Measurements from ENCODE around the gene YPEL3.

YPEL3 gene

DNA sequence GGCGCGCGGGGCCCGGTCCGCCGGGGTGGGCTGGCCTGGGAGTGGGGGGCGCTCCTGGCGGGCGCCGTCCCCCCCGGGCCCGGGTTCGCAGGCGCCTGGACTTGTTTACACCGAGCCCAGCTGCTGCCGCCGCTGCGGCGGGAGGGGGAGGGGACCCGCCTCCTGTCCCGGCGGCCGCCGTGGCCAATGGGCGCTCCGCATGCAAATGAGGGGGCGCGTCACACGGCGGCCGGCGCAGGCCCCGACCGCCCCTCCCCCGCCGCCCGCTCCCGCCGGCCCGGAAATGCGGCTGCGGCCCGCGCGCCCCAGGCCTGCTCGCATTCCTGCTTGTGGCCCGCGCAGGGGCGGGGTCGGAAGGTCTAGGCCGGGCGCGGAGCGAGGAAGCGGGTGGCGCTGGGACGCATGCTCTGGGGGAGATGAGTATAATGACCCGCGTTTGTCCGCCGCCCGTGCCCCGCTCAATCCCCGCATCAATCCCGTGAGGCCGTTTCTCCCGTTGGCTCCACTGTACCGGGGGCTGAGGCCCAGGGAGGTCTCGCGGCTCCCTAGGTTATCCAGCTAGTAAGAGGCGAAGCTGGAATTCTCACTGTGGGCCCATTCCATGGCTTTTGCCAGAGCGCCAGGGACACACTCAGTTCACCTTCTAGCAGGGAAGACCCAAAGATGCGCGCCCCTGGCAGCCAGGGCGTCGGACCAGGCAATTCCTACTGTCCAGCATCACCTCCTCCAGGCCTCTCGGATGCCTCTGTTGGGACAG lies at the start of gene YPEL3 (continued):
- TF ChIP-seq ZNF433 (tag by site-specific recombination; IDR thresholded peaks at IDR 0.05; ENCODE audit: low read depth) (no peak), ZNF132 (tag by site-specific recombination; IDR thresholded peaks at IDR 0.05; ENCODE audit: borderline replicate concordance) (no peak), OSR2 (tag by site-specific recombination; IDR thresholded peaks at IDR 0.05) (no peak), ZNF169 (tag by site-specific recombination; IDR thresholded peaks at IDR 0.05) (no peak), KLF16 (tag by site-specific recombination; IDR thresholded peaks at IDR 0.05) (peak; percentile 58; the same call in 1 of the 2 replicates), ZNF37A (tag by site-specific recombination; IDR thresholded peaks at IDR 0.05) (no peak), ZNF654 (tag by site-specific recombination; IDR thresholded peaks at IDR 0.05; ENCODE audit: low read depth) (no peak), HOXD13 (CRISPR knock-in tag; IDR thresholded peaks at IDR 0.05; ENCODE audit: borderline replicate concordance) (no peak), ZNF146 (tag by site-specific recombination; IDR thresholded peaks at IDR 0.05) (no peak; the same call in 1 of the 2 replicates), ZNF777 (tag by site-specific recombination; IDR thresholded peaks at IDR 0.05; ENCODE audit: borderline replicate concordance) (no peak), YY1 (tag by site-specific recombination; IDR thresholded peaks at IDR 0.05) (0 out of 2 replicates have a peak, but pooled peaks have one; percentile 12), ZNF302 (tag by site-specific recombination; IDR thresholded peaks at IDR 0.05; ENCODE audit: low read depth) (no peak), ZNF560 (tag by site-specific recombination; IDR thresholded peaks at IDR 0.05; ENCODE audit: borderline replicate concordance) (no peak), ZNF133 (tag by site-specific recombination; IDR thresholded peaks at IDR 0.05) (no peak), ZNF184 (tag by site-specific recombination; IDR thresholded peaks at IDR 0.05) (0 out of 2 replicates have a peak, but pooled peaks have one; percentile 10), ZNF366 (tag by site-specific recombination; conservative IDR thresholded peaks at IDR 0.05) (no peak), ZNF140 (tag by site-specific recombination; IDR thresholded peaks at IDR 0.05) (no peak; the same call in 1 of the 2 replicates), SP7 (tag by site-specific recombination; IDR thresholded peaks at IDR 0.05) (peak; percentile 76), TCF7L2 (IDR thresholded peaks at IDR 0.05; ENCODE audit: borderline replicate concordance, low read depth, low read length) (no peak), ZNF416 (tag by site-specific recombination; IDR thresholded peaks at IDR 0.05) (no peak), ZNF548 (tag by site-specific recombination; IDR thresholded peaks at IDR 0.05) (no peak), ZNF785 (tag by site-specific recombination; IDR thresholded peaks at IDR 0.05) (0 out of 2 replicates have a peak, but pooled peaks have one; percentile 48)
- TF ChIP-seq, protein P1, sequence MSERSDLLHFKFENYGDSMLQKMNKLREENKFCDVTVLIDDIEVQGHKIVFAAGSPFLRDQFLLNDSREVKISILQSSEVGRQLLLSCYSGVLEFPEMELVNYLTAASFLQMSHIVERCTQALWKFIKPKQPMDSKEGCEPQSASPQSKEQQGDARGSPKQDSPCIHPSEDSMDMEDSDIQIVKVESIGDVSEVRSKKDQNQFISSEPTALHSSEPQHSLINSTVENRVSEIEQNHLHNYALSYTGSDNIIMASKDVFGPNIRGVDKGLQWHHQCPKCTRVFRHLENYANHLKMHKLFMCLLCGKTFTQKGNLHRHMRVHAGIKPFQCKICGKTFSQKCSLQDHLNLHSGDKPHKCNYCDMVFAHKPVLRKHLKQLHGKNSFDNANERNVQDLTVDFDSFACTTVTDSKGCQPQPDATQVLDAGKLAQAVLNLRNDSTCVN (tag by site-specific recombination; optimal IDR thresholded peaks at IDR 0.05), result peak; percentile 87
- TF ChIP-seq, protein P2, sequence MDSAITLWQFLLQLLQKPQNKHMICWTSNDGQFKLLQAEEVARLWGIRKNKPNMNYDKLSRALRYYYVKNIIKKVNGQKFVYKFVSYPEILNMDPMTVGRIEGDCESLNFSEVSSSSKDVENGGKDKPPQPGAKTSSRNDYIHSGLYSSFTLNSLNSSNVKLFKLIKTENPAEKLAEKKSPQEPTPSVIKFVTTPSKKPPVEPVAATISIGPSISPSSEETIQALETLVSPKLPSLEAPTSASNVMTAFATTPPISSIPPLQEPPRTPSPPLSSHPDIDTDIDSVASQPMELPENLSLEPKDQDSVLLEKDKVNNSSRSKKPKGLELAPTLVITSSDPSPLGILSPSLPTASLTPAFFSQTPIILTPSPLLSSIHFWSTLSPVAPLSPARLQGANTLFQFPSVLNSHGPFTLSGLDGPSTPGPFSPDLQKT (IDR thresholded peaks at IDR 0.05; ENCODE audit: borderline replicate concordance, low read depth, low read length), result no peak; the same call in 1 of the 2 replicates
- TF ChIP-seq, protein P3, sequence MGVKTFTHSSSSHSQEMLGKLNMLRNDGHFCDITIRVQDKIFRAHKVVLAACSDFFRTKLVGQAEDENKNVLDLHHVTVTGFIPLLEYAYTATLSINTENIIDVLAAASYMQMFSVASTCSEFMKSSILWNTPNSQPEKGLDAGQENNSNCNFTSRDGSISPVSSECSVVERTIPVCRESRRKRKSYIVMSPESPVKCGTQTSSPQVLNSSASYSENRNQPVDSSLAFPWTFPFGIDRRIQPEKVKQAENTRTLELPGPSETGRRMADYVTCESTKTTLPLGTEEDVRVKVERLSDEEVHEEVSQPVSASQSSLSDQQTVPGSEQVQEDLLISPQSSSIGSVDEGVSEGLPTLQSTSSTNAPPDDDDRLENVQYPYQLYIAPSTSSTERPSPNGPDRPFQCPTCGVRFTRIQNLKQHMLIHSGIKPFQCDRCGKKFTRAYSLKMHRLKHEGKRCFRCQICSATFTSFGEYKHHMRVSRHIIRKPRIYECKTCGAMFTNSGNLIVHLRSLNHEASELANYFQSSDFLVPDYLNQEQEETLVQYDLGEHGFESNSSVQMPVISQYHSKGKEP (tag by site-specific recombination; IDR thresholded peaks at IDR 0.05), result peak; percentile 81; the same call in 1 of the 2 replicates
- TF ChIP-seq, protein P4, sequence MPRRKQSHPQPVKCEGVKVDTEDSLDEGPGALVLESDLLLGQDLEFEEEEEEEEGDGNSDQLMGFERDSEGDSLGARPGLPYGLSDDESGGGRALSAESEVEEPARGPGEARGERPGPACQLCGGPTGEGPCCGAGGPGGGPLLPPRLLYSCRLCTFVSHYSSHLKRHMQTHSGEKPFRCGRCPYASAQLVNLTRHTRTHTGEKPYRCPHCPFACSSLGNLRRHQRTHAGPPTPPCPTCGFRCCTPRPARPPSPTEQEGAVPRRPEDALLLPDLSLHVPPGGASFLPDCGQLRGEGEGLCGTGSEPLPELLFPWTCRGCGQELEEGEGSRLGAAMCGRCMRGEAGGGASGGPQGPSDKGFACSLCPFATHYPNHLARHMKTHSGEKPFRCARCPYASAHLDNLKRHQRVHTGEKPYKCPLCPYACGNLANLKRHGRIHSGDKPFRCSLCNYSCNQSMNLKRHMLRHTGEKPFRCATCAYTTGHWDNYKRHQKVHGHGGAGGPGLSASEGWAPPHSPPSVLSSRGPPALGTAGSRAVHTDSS (tag by site-specific recombination; IDR thresholded peaks at IDR 0.05), result 0 out of 2 replicates have a peak, but pooled peaks have one; percentile 20
- TF ChIP-seq, protein P5, sequence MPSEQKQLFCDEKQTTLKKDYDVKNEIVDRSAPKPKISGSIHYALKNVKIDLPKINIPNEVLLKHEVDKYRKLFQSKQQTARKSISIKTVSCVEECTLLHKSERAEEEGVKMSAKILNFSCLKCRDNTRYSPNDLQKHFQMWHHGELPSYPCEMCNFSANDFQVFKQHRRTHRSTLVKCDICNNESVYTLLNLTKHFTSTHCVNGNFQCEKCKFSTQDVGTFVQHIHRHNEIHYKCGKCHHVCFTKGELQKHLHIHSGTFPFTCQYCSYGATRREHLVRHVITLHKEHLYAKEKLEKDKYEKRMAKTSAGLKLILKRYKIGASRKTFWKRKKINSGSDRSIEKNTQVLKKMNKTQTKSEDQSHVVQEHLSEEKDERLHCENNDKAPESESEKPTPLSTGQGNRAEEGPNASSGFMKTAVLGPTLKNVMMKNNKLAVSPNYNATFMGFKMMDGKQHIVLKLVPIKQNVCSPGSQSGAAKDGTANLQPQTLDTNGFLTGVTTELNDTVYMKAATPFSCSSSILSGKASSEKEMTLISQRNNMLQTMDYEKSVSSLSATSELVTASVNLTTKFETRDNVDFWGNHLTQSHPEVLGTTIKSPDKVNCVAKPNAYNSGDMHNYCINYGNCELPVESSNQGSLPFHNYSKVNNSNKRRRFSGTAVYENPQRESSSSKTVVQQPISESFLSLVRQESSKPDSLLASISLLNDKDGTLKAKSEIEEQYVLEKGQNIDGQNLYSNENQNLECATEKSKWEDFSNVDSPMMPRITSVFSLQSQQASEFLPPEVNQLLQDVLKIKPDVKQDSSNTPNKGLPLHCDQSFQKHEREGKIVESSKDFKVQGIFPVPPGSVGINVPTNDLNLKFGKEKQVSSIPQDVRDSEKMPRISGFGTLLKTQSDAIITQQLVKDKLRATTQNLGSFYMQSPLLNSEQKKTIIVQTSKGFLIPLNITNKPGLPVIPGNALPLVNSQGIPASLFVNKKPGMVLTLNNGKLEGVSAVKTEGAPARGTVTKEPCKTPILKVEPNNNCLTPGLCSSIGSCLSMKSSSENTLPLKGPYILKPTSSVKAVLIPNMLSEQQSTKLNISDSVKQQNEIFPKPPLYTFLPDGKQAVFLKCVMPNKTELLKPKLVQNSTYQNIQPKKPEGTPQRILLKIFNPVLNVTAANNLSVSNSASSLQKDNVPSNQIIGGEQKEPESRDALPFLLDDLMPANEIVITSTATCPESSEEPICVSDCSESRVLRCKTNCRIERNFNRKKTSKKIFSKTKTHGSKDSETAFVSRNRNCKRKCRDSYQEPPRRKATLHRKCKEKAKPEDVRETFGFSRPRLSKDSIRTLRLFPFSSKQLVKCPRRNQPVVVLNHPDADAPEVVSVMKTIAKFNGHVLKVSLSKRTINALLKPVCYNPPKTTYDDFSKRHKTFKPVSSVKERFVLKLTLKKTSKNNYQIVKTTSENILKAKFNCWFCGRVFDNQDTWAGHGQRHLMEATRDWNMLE (tag by site-specific recombination; conservative IDR thresholded peaks at IDR 0.05; ENCODE audit: low read depth), result peak; percentile 51; the same call in 1 of the 2 replicates
- TF ChIP-seq, protein P6, sequence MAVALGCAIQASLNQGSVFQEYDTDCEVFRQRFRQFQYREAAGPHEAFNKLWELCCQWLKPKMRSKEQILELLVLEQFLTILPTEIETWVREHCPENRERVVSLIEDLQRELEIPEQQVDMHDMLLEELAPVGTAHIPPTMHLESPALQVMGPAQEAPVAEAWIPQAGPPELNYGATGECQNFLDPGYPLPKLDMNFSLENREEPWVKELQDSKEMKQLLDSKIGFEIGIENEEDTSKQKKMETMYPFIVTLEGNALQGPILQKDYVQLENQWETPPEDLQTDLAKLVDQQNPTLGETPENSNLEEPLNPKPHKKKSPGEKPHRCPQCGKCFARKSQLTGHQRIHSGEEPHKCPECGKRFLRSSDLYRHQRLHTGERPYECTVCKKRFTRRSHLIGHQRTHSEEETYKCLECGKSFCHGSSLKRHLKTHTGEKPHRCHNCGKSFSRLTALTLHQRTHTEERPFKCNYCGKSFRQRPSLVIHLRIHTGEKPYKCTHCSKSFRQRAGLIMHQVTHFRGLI (tag by site-specific recombination; IDR thresholded peaks at IDR 0.05), result no peak

Data from HEK293 (cell line).